ENCODE data around the gene RPS6KA6. TPM values are rescaled to one million over a fixed set of nuclear protein-coding genes. Genes with fewer than 3 reads are reported as not detected.
A peak's percentile ranks its signal among the peaks of the same experiment; 100 is the strongest.

RPS6KA6 gene
- total RNA-seq, 1 donor from 2014 or later: 12.4 TPM

GRCh38 chrX:84192006-84192405, 4.0 kb upstream of the RPS6KA6 start:
- no peaks in the 10 kb centered on the region for H3K27me3 Mint-ChIP-seq (ENCODE audit: low read depth)
- H3K9me3 Mint-ChIP-seq: peaks cover 39% of the 10 kb centered on the region
- no peak for DNase-seq (ENCODE audit: low spot score in 2 of 2, unreplicated experiment in 2 of 2)
- TF ChIP-seq CTCF (IDR thresholded peaks at IDR 0.05; ENCODE audit: unreplicated experiment): no peak
- H3K27ac Mint-ChIP-seq: no peak overlapping the region
- H3K4me3 Mint-ChIP-seq: no peak overlapping the region
- H3K4me1 Mint-ChIP-seq: no peaks in the 10 kb centered on the region
- H3K36me3 Mint-ChIP-seq: no peaks in the 10 kb centered on the region

- no peak for TF ChIP-seq CTCF (IDR thresholded peaks at IDR 0.05; ENCODE audit: unreplicated experiment)
- H3K4me3 Mint-ChIP-seq: peak overlapping the region; percentile 78
- DNase-seq (ENCODE audit: low spot score in 2 of 2, unreplicated experiment in 2 of 2): no peak
- H3K36me3 Mint-ChIP-seq: no peaks in the 10 kb centered on the region
- no peak overlapping the region for H3K27ac Mint-ChIP-seq
- peaks cover 31% of the 10 kb centered on the region for H3K9me3 Mint-ChIP-seq
- no peaks in the 10 kb centered on the region for H3K27me3 Mint-ChIP-seq (ENCODE audit: low read depth)
- peaks cover 6% of the 10 kb centered on the region for H3K4me1 Mint-ChIP-seq
Observed at GRCh38 chrX:84189125-84189524, 1.1 kb upstream of the RPS6KA6 start.

GRCh38 chrX:84188320-84188834, 378 bp upstream of the RPS6KA6 start:
- no peaks in the 10 kb centered on the region for H3K27me3 Mint-ChIP-seq (ENCODE audit: low read depth)
- H3K4me1 Mint-ChIP-seq: peaks cover 9% of the 10 kb centered on the region
- H3K4me3 Mint-ChIP-seq: peak overlapping the region; percentile 78
- H3K36me3 Mint-ChIP-seq: no peaks in the 10 kb centered on the region
- peaks cover 23% of the 10 kb centered on the region for H3K9me3 Mint-ChIP-seq
- DNase-seq (ENCODE audit: low spot score in 2 of 2, unreplicated experiment in 2 of 2): peak; percentile 47 to 62
- TF ChIP-seq CTCF (IDR thresholded peaks at IDR 0.05; ENCODE audit: unreplicated experiment): no peak
- H3K27ac Mint-ChIP-seq: peak overlapping the region; percentile 52

GRCh38 chrX:84186603-84187532, 1.1 kb downstream of the RPS6KA6 start:
- no peaks in the 10 kb centered on the region for H3K36me3 Mint-ChIP-seq
- no peak for DNase-seq (ENCODE audit: low spot score in 2 of 2, unreplicated experiment in 2 of 2)
- H3K4me3 Mint-ChIP-seq: peak overlapping the region; percentile 78
- TF ChIP-seq CTCF (IDR thresholded peaks at IDR 0.05; ENCODE audit: unreplicated experiment): no peak
- H3K4me1 Mint-ChIP-seq: peaks cover 22% of the 10 kb centered on the region
- peak overlapping the region; percentile 57 for H3K27ac Mint-ChIP-seq
- H3K9me3 Mint-ChIP-seq: peaks cover 16% of the 10 kb centered on the region
- no peaks in the 10 kb centered on the region for H3K27me3 Mint-ChIP-seq (ENCODE audit: low read depth)

- Mint-ChIP-seq H3K9me3 (peaks cover 16% of the 10 kb centered on the region), H3K27ac (peak overlapping the region; percentile 76), H3K4me1 (peaks cover 24% of the 10 kb centered on the region), H3K36me3 (no peaks in the 10 kb centered on the region), H3K4me3 (no peak overlapping the region), H3K27me3 (ENCODE audit: low read depth) (no peaks in the 10 kb centered on the region)
- no peak for TF ChIP-seq CTCF (IDR thresholded peaks at IDR 0.05; ENCODE audit: unreplicated experiment)
- DNase-seq (ENCODE audit: low spot score in 2 of 2, unreplicated experiment in 2 of 2): no peak
Observed at GRCh38 chrX:84182516-84182915, 5.5 kb downstream of the RPS6KA6 start.
